HEK293T (cell line): ENCODE results near the gene LPIN1.

ENCODE experiments used
- CTCF ChIA-PET: fragments of 350-600 bp; formaldehyde crosslinking; extraction: SDS; loops from one replicate; lab custom pipeline; 2021; ENCODE audit warnings: antibody characterized with exemption, inconsistent platforms; lab: Yijun Ruan, JAX
- POLR2A ChIA-PET: fragments of 350-600 bp; formaldehyde crosslinking; extraction: SDS; loops from one replicate; lab custom pipeline; 2020; ENCODE audit warnings: antibody characterized with exemption, inconsistent platforms; lab: Yijun Ruan, JAX
- DNase-seq: peaks from one replicate; pipeline ENCODE4 v3.0.0; 2012; ENCODE audit warnings: mixed read lengths; ENCODE audit errors: extremely low spot score
- ARNT ChIP-seq: fragments of 450-650 bp; IDR thresholded peaks from 2 replicates; pipeline ENCODE4 v1.6.1; 2017; ENCODE audit warnings: mild to moderate bottlenecking
- BHLHE40 ChIP-seq: fragments of 450-650 bp; IDR thresholded peaks from 2 replicates; pipeline ENCODE4 v1.6.1; 2016; ENCODE audit warnings: mild to moderate bottlenecking, moderate library complexity, borderline replicate concordance
- CTBP1 ChIP-seq: fragments of 450-650 bp; IDR thresholded peaks from 2 replicates; pipeline ENCODE4 v1.6.1; 2016; ENCODE audit warnings: borderline replicate concordance
- ELF4 ChIP-seq: fragments of 450-650 bp; IDR thresholded peaks from 2 replicates; pipeline ENCODE4 v1.6.1; 2017; ENCODE audit warnings: antibody characterized with exemption
- FOXA1 ChIP-seq: fragments of 450-650 bp; IDR thresholded peaks from 2 replicates; pipeline ENCODE4 v1.6.1; 2016; ENCODE audit warnings: mild to moderate bottlenecking
- FOXK2 ChIP-seq: fragments of 450-650 bp; IDR thresholded peaks from 2 replicates; pipeline ENCODE4 v1.6.1; 2016; ENCODE audit warnings: mild to moderate bottlenecking
- FOXM1 ChIP-seq: fragments of 450-650 bp; IDR thresholded peaks from 2 replicates; pipeline ENCODE4 v1.6.1; 2017; ENCODE audit warnings: mild to moderate bottlenecking, borderline replicate concordance
- HDGF ChIP-seq: fragments of 450-650 bp; IDR thresholded peaks from 2 replicates; pipeline ENCODE4 v1.6.1; 2017; ENCODE audit warnings: antibody characterized with exemption, borderline replicate concordance
- L3MBTL2 ChIP-seq: fragments of 450-650 bp; conservative IDR thresholded peaks from 2 replicates; pipeline ENCODE4 v1.6.1; 2016; ENCODE audit warnings: mild to moderate bottlenecking
- LEF1 ChIP-seq: fragments of 450-650 bp; IDR thresholded peaks from 2 replicates; pipeline ENCODE4 v1.6.1; 2017; ENCODE audit warnings: mild to moderate bottlenecking, borderline replicate concordance
- NFRKB ChIP-seq: fragments of 450-650 bp; IDR thresholded peaks from 2 replicates; pipeline ENCODE4 v1.6.1; 2016; ENCODE audit warnings: mild to moderate bottlenecking, moderate library complexity
- PKNOX1 ChIP-seq: fragments of 450-650 bp; IDR thresholded peaks from 2 replicates; pipeline ENCODE4 v1.6.1; 2016
- SP1 ChIP-seq: fragments of 450-650 bp; IDR thresholded peaks from 2 replicates; pipeline ENCODE4 v1.6.1; 2017
- SUZ12 ChIP-seq: fragments of 450-650 bp; IDR thresholded peaks from 2 replicates; pipeline ENCODE4 v1.6.1; 2016; ENCODE audit warnings: mild to moderate bottlenecking
- TARDBP ChIP-seq: fragments of 450-650 bp; IDR thresholded peaks from 2 replicates; pipeline ENCODE4 v1.6.1; 2016
- ZNF384 ChIP-seq: fragments of 450-650 bp; IDR thresholded peaks from 2 replicates; pipeline ENCODE4 v1.6.1; 2016

LPIN1 gene

GRCh38 chr2:11746376-11746806 lies at the start of gene LPIN1:
TSS of gene LPIN1 (plus strand) at chr2:11746632. CDS start at chr2:11765542, 18,910 bp downstream.
- peak; percentile 26; the same call in 1 of the 2 replicates for TF ChIP-seq FOXM1
- no peak for TF ChIP-seq HDGF
- CTCF ChIA-PET = interaction anchor here (0.5 to 0.6 kb wide), 2 partner anchors 13 to 594 kb away, joined by 3 to 4 read pairs; no protein-coding TSS in a partner anchor

GRCh38 chr2:11696736-11697102 lies 49.7 kb upstream of the LPIN1 start:
- TF ChIP-seq CTBP1 = no peak
- no peak for TF ChIP-seq FOXM1
- no peak for TF ChIP-seq TARDBP
- TF ChIP-seq NFRKB = no peak
- TF ChIP-seq PKNOX1 = no peak
- TF ChIP-seq ELF4 = no peak
- no peak for TF ChIP-seq FOXK2
- TF ChIP-seq BHLHE40 = no peak
- TF ChIP-seq SP1 = no peak
- TF ChIP-seq LEF1 = no peak
- no peak for TF ChIP-seq HDGF
- POLR2A ChIA-PET = no interaction called here
- CTCF ChIA-PET = interaction anchor here (1.2 kb wide), 1 partner anchor 9 kb away, joined by 4 read pairs; no protein-coding TSS in a partner anchor
- no peak for DNase-seq

More at GRCh38 chr2:11746376-11746806, at the start of gene LPIN1:
- POLR2A ChIA-PET = interaction anchor here (1.8 kb wide), 1 partner anchor 25 kb away, joined by 5 read pairs; no protein-coding TSS in a partner anchor
- DNase-seq = peak; percentile 91

GRCh38 chr2:11697103-11697871 lies 49.1 kb upstream of the LPIN1 start:
- TF ChIP-seq HDGF (no peak), CTBP1 (no peak), LEF1 (no peak), ELF4 (no peak), FOXM1 (no peak), TARDBP (no peak), FOXA1 (no peak), L3MBTL2 (no peak), PKNOX1 (no peak), SP1 (no peak), FOXK2 (no peak), ARNT (no peak), SUZ12 (no peak), BHLHE40 (no peak), ZNF384 (no peak), NFRKB (no peak)
- ChIA-PET CTCF (interaction anchor here (1.2 to 1.7 kb wide), 2 partner anchors 9 to 82 kb away, joined by 4 to 11 read pairs; no protein-coding TSS in a partner anchor), POLR2A (no interaction called here)
- DNase-seq = no peak

- TF ChIP-seq FOXM1 (no peak), NFRKB (no peak), SP1 (no peak), CTBP1 (no peak), SUZ12 (no peak), BHLHE40 (no peak), FOXA1 (no peak), ZNF384 (no peak), PKNOX1 (no peak), L3MBTL2 (no peak), TARDBP (no peak)
- no peak for DNase-seq
- CTCF ChIA-PET = interaction anchor here (0.8 to 1.7 kb wide), 5 partner anchors 10 to 86 kb away, joined by 3 to 11 read pairs (median 4); no protein-coding TSS in a partner anchor
- POLR2A ChIA-PET = interaction anchor here (1.3 kb wide), 1 partner anchor 21 kb away, joined by 3 read pairs; no protein-coding TSS in a partner anchor
Measured at GRCh38 chr2:11698009-11698922, 48.2 kb upstream of the LPIN1 start.
